ENCODE results near the gene LUZP1. TPM values are rescaled to one million over a fixed set of nuclear protein-coding genes. Genes with fewer than 3 reads are reported as not detected.

LUZP1 gene
- total and polyA plus RNA-seq, 8 donors: 1.7 to 15.2 (median 6.1) TPM

- FAIRE-seq: no peak
- Histone ChIP-seq H3K27me3 (peaks cover 0 to 7% (median 0%) of the 10 kb centered on the region in 4 donors), H3K4me1 (no peaks in the 10 kb centered on the region), H3K4me3 (peak overlapping the region in 2 of 4 donors; percentile 18 to 25), H3K27ac (no peak overlapping the region), H3K9me3 (no peaks in the 10 kb centered on the region), H3K36me3 (no peaks in the 10 kb centered on the region)
- TF ChIP-seq, protein P1, sequence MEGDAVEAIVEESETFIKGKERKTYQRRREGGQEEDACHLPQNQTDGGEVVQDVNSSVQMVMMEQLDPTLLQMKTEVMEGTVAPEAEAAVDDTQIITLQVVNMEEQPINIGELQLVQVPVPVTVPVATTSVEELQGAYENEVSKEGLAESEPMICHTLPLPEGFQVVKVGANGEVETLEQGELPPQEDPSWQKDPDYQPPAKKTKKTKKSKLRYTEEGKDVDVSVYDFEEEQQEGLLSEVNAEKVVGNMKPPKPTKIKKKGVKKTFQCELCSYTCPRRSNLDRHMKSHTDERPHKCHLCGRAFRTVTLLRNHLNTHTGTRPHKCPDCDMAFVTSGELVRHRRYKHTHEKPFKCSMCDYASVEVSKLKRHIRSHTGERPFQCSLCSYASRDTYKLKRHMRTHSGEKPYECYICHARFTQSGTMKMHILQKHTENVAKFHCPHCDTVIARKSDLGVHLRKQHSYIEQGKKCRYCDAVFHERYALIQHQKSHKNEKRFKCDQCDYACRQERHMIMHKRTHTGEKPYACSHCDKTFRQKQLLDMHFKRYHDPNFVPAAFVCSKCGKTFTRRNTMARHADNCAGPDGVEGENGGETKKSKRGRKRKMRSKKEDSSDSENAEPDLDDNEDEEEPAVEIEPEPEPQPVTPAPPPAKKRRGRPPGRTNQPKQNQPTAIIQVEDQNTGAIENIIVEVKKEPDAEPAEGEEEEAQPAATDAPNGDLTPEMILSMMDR (IDR thresholded peaks at IDR 0.05): peak; percentile 50 to 74 (median 66)
- WGBS, 2 donors: 11 to 16% methylated on average over 10 of the region's 10 CpGs
- peak in 3 of 4 donors; percentile 68 to 72 (median 69) for ATAC-seq
- DNase-seq: peak in 1 of 6 donors; percentile 31
- intact Hi-C loops (cut with DNase I): loop anchor here in 2 of 3 donors (2.0 to 10.0 kb wide), 3 partner anchors 80 to 210 kb away; partner anchors contain the start of gene LACTBL1 (in 1 of the 2)
These were observed 15.7 kb upstream of the LUZP1 start for GRCh38 chr1:23184212-23184934.

DNA sequence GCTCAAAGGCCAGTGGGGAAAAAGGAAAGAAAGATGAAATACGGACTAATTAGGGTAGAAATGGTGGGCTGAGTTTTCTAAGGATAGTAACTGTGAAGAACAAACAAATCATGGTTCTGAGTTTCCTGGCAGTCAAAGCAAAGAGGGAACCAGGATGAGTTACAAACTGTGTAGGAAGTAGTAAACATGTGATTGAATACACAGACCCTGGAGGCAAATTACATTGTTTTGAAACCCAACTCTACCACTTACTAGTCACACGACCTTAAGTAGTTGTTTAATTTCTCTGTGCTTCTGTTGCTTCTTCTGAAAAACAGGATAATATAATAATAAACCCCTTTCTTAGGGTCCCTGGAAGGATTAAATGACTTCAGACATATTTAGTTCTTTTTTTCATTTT is 11.2 kb upstream of the LUZP1 start:
- no peaks in the 10 kb centered on the region for H3K9me3 ChIP-seq
- H3K4me1 ChIP-seq: no peaks in the 10 kb centered on the region
- FAIRE-seq: no peak

GRCh38 chr1:23178950-23179349 is 10.3 kb upstream of the LUZP1 start:
- ATAC-seq (no peak), DNase-seq (no peak), FAIRE-seq (no peak)
- TF ChIP-seq, protein P1 (IDR thresholded peaks at IDR 0.05): peak in 1 of 4 donors; percentile 17
- Histone ChIP-seq H3K27ac (no peak overlapping the region), H3K36me3 (no peaks in the 10 kb centered on the region), H3K27me3 (peaks cover 0 to 7% (median 0%) of the 10 kb centered on the region in 4 donors), H3K4me1 (no peaks in the 10 kb centered on the region), H3K9me3 (no peaks in the 10 kb centered on the region), H3K4me3 (no peak overlapping the region)
- intact Hi-C loops (cut with DNase I): no loop called here
- 44 to 52% methylated on average over 6 of the region's 6 CpGs for WGBS, 2 donors

More for the DNA sequence above, 11.2 kb upstream of the LUZP1 start:
- WGBS, 2 donors: 58 to 72% methylated on average over 2 of the region's 2 CpGs
- no peak overlapping the region for H3K27ac ChIP-seq
- H3K4me3 ChIP-seq: no peak overlapping the region
- intact Hi-C loops (cut with DNase I): loop anchor here in 2 of 3 donors (10.0 kb wide), 2 partner anchors 75 to 205 kb away; partner anchors contain the start of gene LACTBL1 (in 1 of the 2)
- no peaks in the 10 kb centered on the region for H3K36me3 ChIP-seq
- H3K27me3 ChIP-seq: peaks cover 0 to 7% (median 0%) of the 10 kb centered on the region in 4 donors
- no peak for ATAC-seq
- TF ChIP-seq, protein P1 (IDR thresholded peaks at IDR 0.05): no peak
- no peak for DNase-seq

- H3K4me3 ChIP-seq: peak overlapping the region in 1 of 4 donors; percentile 36
These were observed 9.8 kb upstream of the LUZP1 start for GRCh38 chr1:23178414-23178813.

More at GRCh38 chr1:23178414-23178813, 9.8 kb upstream of the LUZP1 start:
- H3K4me1 ChIP-seq: no peaks in the 10 kb centered on the region
- H3K27me3 ChIP-seq: peaks cover 0 to 7% (median 0%) of the 10 kb centered on the region in 4 donors
- H3K36me3 ChIP-seq: no peaks in the 10 kb centered on the region
- no peaks in the 10 kb centered on the region for H3K9me3 ChIP-seq
- no peak for DNase-seq
- TF ChIP-seq, protein P1 (IDR thresholded peaks at IDR 0.05): no peak
- H3K27ac ChIP-seq: peak overlapping the region in 1 of 4 donors; percentile 42
- intact Hi-C loops (cut with DNase I): no loop called here
- WGBS, 2 donors: 82 to 87% methylated on average over 6 of the region's 6 CpGs
- no peak for ATAC-seq
- FAIRE-seq: no peak
